Measurements from ENCODE around the gene SAMM50. TPM values are rescaled to one million over a fixed set of nuclear protein-coding genes. Genes with fewer than 3 reads are reported as not detected.

The SAMM50 gene
- total and polyA plus RNA-seq, 12 donors = 15.3 to 90.6 (median 72.6) TPM

GRCh38 chr22:43925433-43926348 is 29.6 kb upstream of the SAMM50 start:
- intact Hi-C loops (cut with DNase I) = no loop called here
- Histone ChIP-seq H3K9me3 (no peaks in the 10 kb centered on the region), H3K27me3 (peaks cover 6 to 47% (median 16%) of the 10 kb centered on the region in 7 donors), H3K36me3 (no peaks in the 10 kb centered on the region), H3K4me1 (peaks cover 0 to 15% (median 9%) of the 10 kb centered on the region in 9 donors), H3K4me3 (no peak overlapping the region), H3K27ac (no peak overlapping the region)
- no peak for DNase-seq
- 72% methylated on average over 6 of the region's 6 CpGs for WGBS, 2 donors
- no peak for ATAC-seq
- TF ChIP-seq CTCF (IDR thresholded peaks at IDR 0.05) = no peak

GRCh38 chr22:43926349-43926710 is 28.9 kb upstream of the SAMM50 start:
- Histone ChIP-seq H3K27ac (no peak overlapping the region), H3K4me1 (peaks cover 0 to 15% (median 9%) of the 10 kb centered on the region in 9 donors), H3K27me3 (peaks cover 6 to 44% (median 16%) of the 10 kb centered on the region in 7 donors), H3K9me3 (no peaks in the 10 kb centered on the region), H3K36me3 (no peaks in the 10 kb centered on the region), H3K4me3 (no peak overlapping the region)
- intact Hi-C loops (cut with DNase I) = no loop called here
- DNase-seq (no peak), ATAC-seq (no peak)
- 91 to 95% methylated on average over 1 of the region's 1 CpG for WGBS, 2 donors
- no peak for TF ChIP-seq CTCF (IDR thresholded peaks at IDR 0.05)

GRCh38 chr22:43928468-43928867 is 26.8 kb upstream of the SAMM50 start:
- no peak for TF ChIP-seq CTCF (IDR thresholded peaks at IDR 0.05)
- Histone ChIP-seq H3K4me3 (no peak overlapping the region), H3K27me3 (peaks cover 6 to 25% (median 15%) of the 10 kb centered on the region in 7 donors), H3K4me1 (peaks cover 0 to 13% (median 7%) of the 10 kb centered on the region in 9 donors), H3K27ac (no peak overlapping the region), H3K36me3 (no peaks in the 10 kb centered on the region), H3K9me3 (no peaks in the 10 kb centered on the region)
- no peak for DNase-seq
- peak in 1 of 8 donors; percentile 18 for ATAC-seq
- 73 to 83% methylated on average over 5 of the region's 5 CpGs for WGBS, 2 donors
- intact Hi-C loops (cut with DNase I) = no loop called here

GRCh38 chr22:43928908-43929307 is 26.3 kb upstream of the SAMM50 start:
- Histone ChIP-seq H3K36me3 (no peaks in the 10 kb centered on the region), H3K27me3 (peaks cover 4 to 24% (median 12%) of the 10 kb centered on the region in 7 donors), H3K9me3 (no peaks in the 10 kb centered on the region), H3K4me1 (peaks cover 0 to 10% (median 5%) of the 10 kb centered on the region in 9 donors), H3K4me3 (no peak overlapping the region), H3K27ac (no peak overlapping the region)
- intact Hi-C loops (cut with DNase I) = no loop called here
- 88 to 89% methylated on average over 6 of the region's 6 CpGs for WGBS, 2 donors
- ATAC-seq (no peak), DNase-seq (no peak)
- TF ChIP-seq CTCF (IDR thresholded peaks at IDR 0.05) = no peak
